Body of pancreas (tissue), 4 donors: ENCODE measurements around the gene LTBP2.

Experiments used
- CTCF ChIP-seq, 7 experiments: fragments of 450-650 bp in 4 of 7; fragments of 200-600 bp in 3 of 7; sonication (generic) in 3 of 7; IDR thresholded peaks; one replicate each; pipeline ENCODE4 v1.5.1; 2016 to 2019; ENCODE audit warnings: antibody characterized with exemption in 7 of 7
- POLR2A ChIP-seq, 3 donors: fragments of 450-650 bp; IDR thresholded peaks; one replicate each; pipeline ENCODE4 v1.6.1; 2016; ENCODE audit warnings: antibody characterized with exemption in 3 of 3, mild to moderate bottlenecking in 2 of 3

GRCh38 chr14:74568380-74568649 lies 43.7 kb downstream of the LTBP2 start:
- TF ChIP-seq CTCF (IDR thresholded peaks at IDR 0.05) (no peak), POLR2A (IDR thresholded peaks at IDR 0.05) (no peak)
